ENCODE data around the gene RAD1. TPM values are rescaled to one million over a fixed set of nuclear protein-coding genes. Genes with fewer than 3 reads are reported as not detected.

Gene RAD1
- total RNA-seq, 1 donor: 68.7 TPM

- no peak for DNase-seq (ENCODE audit: low read depth)
- no peak overlapping the region for H3K4me3 ChIP-seq (ENCODE audit: low read depth, low read length)
- no peak for TF ChIP-seq CTCF (IDR thresholded peaks at IDR 0.05; ENCODE audit: insufficient read depth, low read depth, low read length)
Measured at GRCh38 chr5:34892414-34892813, 22.9 kb downstream of the RAD1 start.

- TF ChIP-seq CTCF (IDR thresholded peaks at IDR 0.05; ENCODE audit: insufficient read depth, low read depth, low read length): no peak
- no peak overlapping the region for H3K4me3 ChIP-seq (ENCODE audit: low read depth, low read length)
- DNase-seq (ENCODE audit: low read depth): peak; percentile 77
Measured at GRCh38 chr5:34891981-34892380, 23.3 kb downstream of the RAD1 start.

- no peak for TF ChIP-seq CTCF (IDR thresholded peaks at IDR 0.05; ENCODE audit: insufficient read depth, low read depth, low read length)
- DNase-seq (ENCODE audit: low read depth): no peak
- no peak overlapping the region for H3K4me3 ChIP-seq (ENCODE audit: low read depth, low read length)
Measured at GRCh38 chr5:34889394-34889793, 25.9 kb downstream of the RAD1 start.

- no peak for DNase-seq (ENCODE audit: low read depth)
- no peak for TF ChIP-seq CTCF (IDR thresholded peaks at IDR 0.05; ENCODE audit: insufficient read depth, low read depth, low read length)
- no peak overlapping the region for H3K4me3 ChIP-seq (ENCODE audit: low read depth, low read length)
Measured at GRCh38 chr5:34886392-34887119, 28.7 kb downstream of the RAD1 start.

GRCh38 chr5:34881246-34881645 lies 34.1 kb downstream of the RAD1 start:
- TF ChIP-seq CTCF (IDR thresholded peaks at IDR 0.05; ENCODE audit: insufficient read depth, low read depth, low read length): no peak
- no peak for DNase-seq (ENCODE audit: low read depth)
- H3K4me3 ChIP-seq (ENCODE audit: low read depth, low read length): no peak overlapping the region

GRCh38 chr5:34876275-34876674 lies 39.0 kb downstream of the RAD1 start:
- no peak for TF ChIP-seq CTCF (IDR thresholded peaks at IDR 0.05; ENCODE audit: insufficient read depth, low read depth, low read length)
- DNase-seq (ENCODE audit: low read depth): no peak
- no peak overlapping the region for H3K4me3 ChIP-seq (ENCODE audit: low read depth, low read length)

- DNase-seq (ENCODE audit: low read depth): no peak
- H3K4me3 ChIP-seq (ENCODE audit: low read depth, low read length): no peak overlapping the region
- TF ChIP-seq CTCF (IDR thresholded peaks at IDR 0.05; ENCODE audit: insufficient read depth, low read depth, low read length): no peak
Measured at GRCh38 chr5:34870382-34870781, 44.9 kb downstream of the RAD1 start.

Data from fibroblast of villous mesenchyme (primary cell).